Progenitor cell of endocrine pancreas (in vitro differentiated cells): Measurements from ENCODE around the gene SLC23A2. TPM values are rescaled to one million over a fixed set of nuclear protein-coding genes. Genes with fewer than 3 reads are reported as not detected.

Experiments used
- DNase-seq: peaks from one replicate; pipeline ENCODE4 v3.0.0; 2021; ENCODE audit warnings: low spot score; ENCODE audit not compliant: unreplicated experiment
- H3K27ac Mint-ChIP-seq: 2 replicates; pipeline ENCODE4 v1.8.0; 2021; ENCODE audit warnings: mild to moderate bottlenecking, moderate library complexity, mixed read lengths
- H3K27me3 Mint-ChIP-seq: 2 replicates; pipeline ENCODE4 v1.8.0; 2021; ENCODE audit warnings: mixed read lengths
- H3K36me3 Mint-ChIP-seq: 2 replicates; pipeline ENCODE4 v1.8.0; 2022; ENCODE audit warnings: mixed read lengths; ENCODE audit not compliant: insufficient read depth
- H3K4me1 Mint-ChIP-seq: 2 replicates; pipeline ENCODE4 v1.8.0; 2021; ENCODE audit warnings: low read depth, mixed read lengths
- H3K4me3 Mint-ChIP-seq: 2 replicates; pipeline ENCODE4 v1.8.0; 2021; ENCODE audit warnings: low read depth, mild to moderate bottlenecking, moderate library complexity, mixed read lengths
- H3K9me3 Mint-ChIP-seq: 2 replicates; pipeline ENCODE4 v1.8.0; 2021; ENCODE audit warnings: low read depth, mixed read lengths
- CTCF ChIP-seq: fragments of 200-600 bp; sonication (generic); IDR thresholded peaks from one replicate; pipeline ENCODE4 v1.5.0; 2021; ENCODE audit warnings: antibody characterized with exemption, mild to moderate bottlenecking; ENCODE audit not compliant: unreplicated experiment
- total RNA-seq: library from RNA; stranded (reverse); gene quantifications from 2 replicates; pipeline ENCODE4 v1.2.1, GENCODE V29; 2021

The SLC23A2 gene
- total RNA-seq, 1 donor from 2014 or later = 23.6 TPM

- Mint-ChIP-seq H3K27me3 (peaks cover 18% of the 10 kb centered on the region), H3K27ac (peak overlapping the region; percentile 77), H3K4me1 (peaks cover 13% of the 10 kb centered on the region), H3K9me3 (no peaks in the 10 kb centered on the region), H3K36me3 (peaks cover 2% of the 10 kb centered on the region), H3K4me3 (peak overlapping the region; percentile 76)
- no peak for DNase-seq
- TF ChIP-seq CTCF = no peak
Measured at GRCh38 chr20:4821590-4821989, 179.7 kb downstream of the SLC23A2 start.

GRCh38 chr20:4820806-4821518 lies 180.3 kb downstream of the SLC23A2 start:
- no peak for TF ChIP-seq CTCF
- Mint-ChIP-seq H3K27ac (no peak overlapping the region), H3K27me3 (peaks cover 18% of the 10 kb centered on the region), H3K4me3 (peak overlapping the region; percentile 41), H3K36me3 (peaks cover 4% of the 10 kb centered on the region), H3K9me3 (no peaks in the 10 kb centered on the region), H3K4me1 (peaks cover 13% of the 10 kb centered on the region)
- DNase-seq = no peak

GRCh38 chr20:4819901-4820300 lies 181.4 kb downstream of the SLC23A2 start:
- Mint-ChIP-seq H3K9me3 (no peaks in the 10 kb centered on the region), H3K36me3 (peaks cover 4% of the 10 kb centered on the region), H3K27ac (no peak overlapping the region), H3K4me1 (peaks cover 13% of the 10 kb centered on the region), H3K4me3 (no peak overlapping the region), H3K27me3 (peaks cover 15% of the 10 kb centered on the region)
- no peak for TF ChIP-seq CTCF
- DNase-seq = no peak

- DNase-seq = no peak
- Mint-ChIP-seq H3K4me1 (peaks cover 11% of the 10 kb centered on the region), H3K9me3 (no peaks in the 10 kb centered on the region), H3K4me3 (no peak overlapping the region), H3K27me3 (peaks cover 14% of the 10 kb centered on the region), H3K27ac (peak overlapping the region; percentile 43), H3K36me3 (peaks cover 4% of the 10 kb centered on the region)
- no peak for TF ChIP-seq CTCF
Measured at GRCh38 chr20:4817230-4817671, 184.1 kb downstream of the SLC23A2 start.

GRCh38 chr20:4815628-4816027 lies 185.7 kb downstream of the SLC23A2 start:
- peaks cover 4% of the 10 kb centered on the region for H3K36me3 Mint-ChIP-seq
- H3K4me1 Mint-ChIP-seq = peaks cover 7% of the 10 kb centered on the region
- no peaks in the 10 kb centered on the region for H3K27me3 Mint-ChIP-seq
- no peak overlapping the region for H3K27ac Mint-ChIP-seq
- no peak overlapping the region for H3K4me3 Mint-ChIP-seq
- H3K9me3 Mint-ChIP-seq = no peaks in the 10 kb centered on the region
- TF ChIP-seq CTCF = no peak
- DNase-seq = no peak
